Nephron (organoid): ENCODE results near the gene PEX5.
A peak's percentile ranks its signal among the peaks of the same experiment; 100 is the strongest.

Source experiments
- H3K27ac Mint-ChIP-seq, 3 experiments: 2 replicates each; pipeline ENCODE4 v1.8.0; 2020; ENCODE audit warnings: mixed read lengths in 3 of 3, mild to moderate bottlenecking in 2 of 3, moderate library complexity in 1 of 3
- H3K27me3 Mint-ChIP-seq: 2 replicates; pipeline ENCODE4 v1.8.0; 2021; ENCODE audit warnings: low read depth, mild to moderate bottlenecking, moderate library complexity, mixed read lengths
- H3K36me3 Mint-ChIP-seq: 2 replicates; pipeline ENCODE4 v1.8.0; 2020; ENCODE audit warnings: low read depth, mixed read lengths
- H3K4me1 Mint-ChIP-seq: 2 replicates; pipeline ENCODE4 v1.8.0; 2020; ENCODE audit warnings: mixed read lengths
- H3K4me3 Mint-ChIP-seq, 3 experiments: 2 replicates each; pipeline ENCODE4 v1.8.0; 2020; ENCODE audit warnings: mild to moderate bottlenecking in 3 of 3, mixed read lengths in 3 of 3, moderate library complexity in 2 of 3
- H3K9me3 Mint-ChIP-seq: 2 replicates; pipeline ENCODE4 v1.8.0; 2020; ENCODE audit warnings: mixed read lengths
- CTCF ChIP-seq, 3 experiments: fragments of 200-600 bp; sonication (generic); IDR thresholded peaks; one replicate each; pipeline ENCODE4 v1.5.0; 2021; ENCODE audit warnings: antibody characterized with exemption in 3 of 3; ENCODE audit not compliant: unreplicated experiment in 3 of 3

PEX5 gene

DNA sequence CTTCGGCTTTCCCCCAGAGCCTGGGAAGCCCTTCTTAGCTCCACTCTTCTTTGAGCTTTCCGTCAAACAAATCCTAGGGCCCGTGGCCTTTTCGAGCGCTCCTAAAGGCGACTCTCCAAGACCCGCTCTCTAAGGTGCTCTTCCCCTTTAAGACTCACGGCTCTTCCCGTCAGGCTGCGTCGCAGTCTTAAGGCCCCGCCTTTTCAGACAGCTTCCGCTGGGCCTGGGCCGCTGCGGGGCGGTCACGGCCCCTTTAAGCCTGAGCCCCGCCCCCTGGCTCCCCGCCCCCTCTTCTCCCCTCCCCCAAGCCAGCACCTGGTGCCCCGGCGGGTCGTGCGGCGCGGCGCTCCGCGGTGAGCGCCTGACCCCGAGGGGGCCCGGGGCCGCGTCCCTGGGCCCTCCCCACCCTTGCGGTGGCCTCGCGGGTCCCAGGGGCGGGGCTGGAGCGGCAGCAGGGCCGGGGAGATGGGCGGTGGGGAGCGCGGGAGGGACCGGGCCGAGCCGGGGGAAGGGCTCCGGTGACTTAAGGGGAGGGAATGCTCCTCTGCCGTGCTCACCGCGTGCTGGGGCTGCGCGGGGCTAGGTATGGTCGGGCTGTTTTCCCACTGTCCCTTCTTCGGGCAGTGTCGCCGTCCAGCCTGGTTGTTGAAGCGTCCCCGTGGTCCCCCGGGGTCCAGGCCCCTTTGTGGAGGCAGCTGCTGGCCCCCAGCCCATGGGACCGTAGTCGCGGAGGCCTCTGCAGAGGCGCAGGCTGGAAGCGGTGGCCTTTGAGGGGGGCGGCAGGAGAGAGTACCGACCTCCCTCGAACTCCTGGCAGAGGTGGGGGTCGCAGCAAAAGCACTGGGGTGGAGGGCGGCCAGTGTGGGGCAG lies at the start of gene PEX5:
Gene PEX5 (plus strand): TSS at position 289 of the 870 bp plus-strand sequence. CDS start 692 bp downstream, outside the sequence.
- Mint-ChIP-seq H3K9me3 (no peaks in the 10 kb centered on the region), H3K27me3 (no peaks in the 10 kb centered on the region), H3K36me3 (peaks cover 25% of the 10 kb centered on the region), H3K4me3 (peak within 1 kb of the TSS; percentile 98 to 99 (median 98)), H3K27ac (peak within 1 kb of the TSS; percentile 77 to 98 (median 96)), H3K4me1 (peaks cover 22% of the 10 kb centered on the region)
- TF ChIP-seq CTCF (IDR thresholded peaks at IDR 0.05; ENCODE audit: unreplicated experiment in 3 of 3) = no peak

- TF ChIP-seq CTCF (IDR thresholded peaks at IDR 0.05; ENCODE audit: unreplicated experiment in 3 of 3) = no peak
- Mint-ChIP-seq H3K9me3 (no peaks in the 10 kb centered on the region), H3K27ac (no peak overlapping the region), H3K27me3 (no peaks in the 10 kb centered on the region), H3K36me3 (peaks cover 61% of the 10 kb centered on the region), H3K4me3 (no peak overlapping the region), H3K4me1 (no peaks in the 10 kb centered on the region)
These were observed 48.0 kb upstream of the PEX5 start for GRCh38 chr12:7141351-7142005.

DNA sequence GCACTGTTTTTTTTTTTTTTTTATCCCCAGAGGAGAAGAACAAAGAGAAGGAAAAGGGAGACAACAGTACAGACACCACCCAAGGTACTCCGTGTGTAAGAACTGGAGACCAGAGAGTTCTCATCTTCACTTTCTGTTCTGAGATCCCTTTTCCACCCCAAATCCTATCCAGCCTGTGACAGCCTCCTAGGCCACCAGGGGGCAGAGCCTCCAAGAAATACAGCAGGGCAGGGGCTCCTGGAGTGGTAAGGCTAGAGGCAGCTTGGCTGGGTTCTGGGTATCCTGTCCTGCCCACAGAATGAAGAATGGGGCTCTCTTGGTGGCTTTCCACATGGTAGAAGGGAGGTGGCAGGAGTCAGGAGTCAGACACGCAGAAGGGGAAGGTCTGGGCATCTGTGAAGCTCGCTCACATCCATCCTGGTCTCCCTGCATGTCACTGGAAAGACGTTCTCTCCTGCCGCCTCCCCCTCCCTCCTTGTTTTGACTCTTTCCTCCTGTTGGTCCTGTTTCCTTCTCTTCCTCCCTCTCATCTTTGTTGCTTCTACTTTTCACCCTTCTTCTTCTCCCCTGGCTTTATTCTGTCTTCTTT lies 47.3 kb upstream of the PEX5 start:
- TF ChIP-seq CTCF (IDR thresholded peaks at IDR 0.05; ENCODE audit: unreplicated experiment in 3 of 3) = peak; percentile 35 to 61 (median 45)
- Mint-ChIP-seq H3K27ac (no peak overlapping the region), H3K9me3 (no peaks in the 10 kb centered on the region)

DNA sequence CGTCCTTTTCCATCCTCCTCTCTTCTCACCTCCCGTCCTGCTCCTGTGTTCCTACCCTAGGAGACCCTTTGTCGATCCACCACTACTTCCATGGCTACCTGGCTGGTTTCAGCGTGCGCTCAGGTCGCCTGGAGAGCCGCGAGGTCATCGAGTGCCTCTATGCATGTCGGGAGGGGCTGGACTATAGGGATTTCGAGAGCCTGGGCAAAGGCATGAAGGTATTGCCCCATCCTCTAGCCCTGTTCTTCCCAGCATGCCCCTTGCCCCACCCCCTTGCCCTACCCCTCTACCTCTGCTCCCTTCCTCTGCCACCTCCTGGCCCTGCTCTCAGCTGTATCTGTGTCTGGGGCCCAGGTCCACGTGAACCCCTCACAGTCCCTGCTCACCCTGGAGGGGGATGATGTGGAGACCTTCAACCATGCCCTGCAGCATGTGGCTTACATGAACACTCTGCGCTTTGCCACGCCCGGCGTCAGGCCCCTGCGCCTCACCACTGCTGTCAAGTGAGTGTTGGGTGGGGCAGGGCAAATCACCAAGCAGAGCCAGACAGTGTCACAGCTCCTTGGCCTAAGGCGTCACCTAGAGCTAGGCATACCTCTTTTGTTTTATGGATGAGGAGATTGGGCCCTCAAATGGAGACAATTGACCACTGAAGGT lies 46.5 kb upstream of the PEX5 start:
- H3K4me1 Mint-ChIP-seq = no peaks in the 10 kb centered on the region
- H3K9me3 Mint-ChIP-seq = no peaks in the 10 kb centered on the region
- no peaks in the 10 kb centered on the region for H3K27me3 Mint-ChIP-seq
- no peak overlapping the region for H3K4me3 Mint-ChIP-seq
- TF ChIP-seq CTCF (IDR thresholded peaks at IDR 0.05; ENCODE audit: unreplicated experiment in 3 of 3) = no peak
- H3K36me3 Mint-ChIP-seq = peaks cover 57% of the 10 kb centered on the region
- H3K27ac Mint-ChIP-seq = no peak overlapping the region

More for the DNA sequence above, 47.3 kb upstream of the PEX5 start:
- Mint-ChIP-seq H3K4me3 (no peak overlapping the region), H3K36me3 (peaks cover 61% of the 10 kb centered on the region), H3K4me1 (no peaks in the 10 kb centered on the region), H3K27me3 (no peaks in the 10 kb centered on the region)

- no peak for TF ChIP-seq CTCF (IDR thresholded peaks at IDR 0.05; ENCODE audit: unreplicated experiment in 3 of 3)
- Mint-ChIP-seq H3K4me3 (no peak overlapping the region), H3K4me1 (no peaks in the 10 kb centered on the region), H3K27ac (no peak overlapping the region), H3K27me3 (no peaks in the 10 kb centered on the region), H3K36me3 (peaks cover 56% of the 10 kb centered on the region), H3K9me3 (no peaks in the 10 kb centered on the region)
These were observed 45.9 kb upstream of the PEX5 start for GRCh38 chr12:7143564-7143963.
